GM19328 (cell line): ENCODE results near the gene MARF1.
"Not testable (repeated sequence)": the region's sequence is repeated elsewhere in the genome, so short reads cannot be mapped to it uniquely, and the experiment has no call there.

Experiments
- ATAC-seq: cut with Tn5 transposase; IDR thresholded peaks from one replicate; pipeline ENCODE4 v1.9.1; 2021; ENCODE audit warnings: mild to moderate bottlenecking, moderate library complexity; ENCODE audit not compliant: unreplicated experiment

The MARF1 gene

GRCh38 chr16:15652293-15653001, 9.5 kb upstream of the MARF1 start:
- ATAC-seq = no peak

- ATAC-seq = no peak
Observed at GRCh38 chr16:15650698-15651171, 7.8 kb upstream of the MARF1 start.

DNA sequence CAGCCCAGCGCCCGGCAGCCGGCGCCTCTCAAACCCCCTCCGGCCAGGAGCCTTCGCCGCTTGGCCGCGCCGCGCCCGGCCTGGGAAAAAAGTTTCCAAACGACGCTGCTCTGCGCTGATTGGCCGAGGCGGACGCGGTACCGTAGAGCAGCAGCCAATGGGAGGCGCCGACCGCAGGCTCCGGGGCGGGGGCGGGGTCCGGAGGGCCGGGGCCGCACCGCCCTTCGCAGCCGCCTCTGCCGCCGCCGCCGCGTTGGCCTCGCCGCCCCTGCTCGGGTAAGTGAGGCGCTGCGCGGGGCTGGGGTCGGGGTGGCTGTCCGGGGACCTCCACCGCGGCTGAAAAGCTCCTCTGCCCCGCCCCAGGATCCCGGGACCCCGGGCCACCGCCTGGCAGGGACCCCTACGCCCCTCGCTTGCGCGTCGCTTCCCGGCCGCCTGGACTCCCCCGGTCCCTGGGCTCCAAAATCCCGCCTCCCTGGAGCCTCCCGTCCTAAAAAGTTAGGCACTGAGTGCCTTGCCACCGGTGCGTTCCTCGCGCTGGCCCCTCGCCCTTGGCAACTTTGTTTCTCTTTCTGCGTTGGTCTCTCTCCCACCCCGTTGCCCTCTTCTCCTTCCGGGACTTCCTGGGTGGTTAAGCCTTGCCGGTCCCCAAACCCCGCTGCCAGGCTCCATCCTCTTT, 7.2 kb upstream of the MARF1 start, which contains the start of gene NDE1:
Gene NDE1, plus strand, starts transcription at position 227 of the 679 bp plus-strand sequence. CDS start 14,534 bp downstream, outside the sequence.
- ATAC-seq = peak; percentile 78

- ATAC-seq = no peak
Observed at GRCh38 chr16:15649727-15650018, 6.7 kb upstream of the MARF1 start.

- not testable (repeated sequence) for ATAC-seq
Observed at GRCh38 chr16:15649311-15649710, 6.4 kb upstream of the MARF1 start.

- no peak for ATAC-seq
Observed at GRCh38 chr16:15648135-15648730, 5.3 kb upstream of the MARF1 start.

- ATAC-seq = no peak
Observed at GRCh38 chr16:15647294-15648014, 4.5 kb upstream of the MARF1 start.

DNA sequence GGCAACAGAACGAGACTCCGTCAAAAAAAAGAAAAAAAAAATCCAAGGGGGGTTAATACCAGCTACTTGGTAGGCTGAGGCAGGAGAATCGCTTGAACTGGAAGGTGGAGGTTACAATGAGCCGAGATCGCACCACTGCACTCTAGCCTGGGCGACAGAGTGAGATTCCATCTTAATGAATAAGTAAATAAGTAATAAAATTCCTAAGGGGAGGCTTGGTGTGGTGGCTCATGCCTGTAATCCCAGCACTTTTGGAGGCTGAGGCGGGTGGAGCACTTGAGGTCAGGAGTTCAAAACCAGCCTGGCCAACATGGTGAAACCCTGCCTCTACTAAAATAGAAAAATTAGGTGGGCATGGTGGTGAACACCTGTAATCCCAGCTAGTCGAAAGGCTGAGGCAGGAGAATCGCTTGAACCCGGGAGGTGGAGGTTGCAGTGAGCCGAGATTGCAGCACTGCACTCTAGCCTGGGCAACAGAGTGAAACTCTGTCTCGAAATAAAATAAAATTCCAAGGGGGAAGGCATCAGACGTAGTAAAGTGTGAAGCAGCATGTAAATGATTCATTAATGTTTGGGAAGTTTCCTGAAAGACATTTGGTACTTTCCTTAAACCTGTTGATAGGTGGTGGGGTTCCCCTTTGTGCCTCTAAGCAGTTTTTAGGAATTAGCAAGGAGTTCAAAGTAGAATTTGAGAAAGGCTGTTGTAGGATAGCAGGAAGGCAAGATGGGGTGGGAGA, 3.8 kb upstream of the MARF1 start:
- not testable (repeated sequence) for ATAC-seq

- ATAC-seq = not testable (repeated sequence)
Observed at GRCh38 chr16:15644962-15645465, 2.1 kb upstream of the MARF1 start.

DNA sequence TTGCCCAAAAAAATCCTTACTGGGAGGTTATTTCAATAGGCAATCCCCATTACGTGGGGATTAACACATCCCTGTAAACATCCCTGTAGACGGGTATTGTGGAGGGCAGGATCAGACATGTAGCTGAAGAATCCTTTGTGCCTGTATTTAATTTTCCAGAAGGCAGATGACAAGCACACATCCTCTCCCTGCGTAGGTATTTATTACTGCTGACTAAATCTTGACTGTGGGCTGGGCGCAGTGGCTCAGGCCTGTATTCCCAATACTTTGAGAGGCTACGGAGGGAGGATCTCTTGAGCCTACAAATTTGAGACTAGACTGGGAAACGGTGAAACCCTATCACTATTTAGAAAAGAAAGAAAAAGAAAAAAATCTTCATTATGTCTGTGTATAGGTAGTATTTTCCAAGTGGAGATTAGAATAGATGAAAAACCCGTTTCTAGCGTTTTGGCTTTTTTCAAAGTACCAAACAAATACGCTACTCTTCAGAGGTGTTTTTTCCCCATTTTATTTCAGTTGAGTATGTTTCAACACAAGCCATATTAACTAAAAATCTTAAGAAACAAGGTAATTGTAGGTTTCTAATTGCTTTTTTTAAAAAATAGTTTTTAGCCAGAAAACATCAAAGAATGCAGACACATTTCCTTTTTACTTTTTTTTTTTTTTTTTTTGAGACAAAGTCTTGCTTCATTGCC, 1.5 kb upstream of the MARF1 start:
- ATAC-seq = no peak

DNA sequence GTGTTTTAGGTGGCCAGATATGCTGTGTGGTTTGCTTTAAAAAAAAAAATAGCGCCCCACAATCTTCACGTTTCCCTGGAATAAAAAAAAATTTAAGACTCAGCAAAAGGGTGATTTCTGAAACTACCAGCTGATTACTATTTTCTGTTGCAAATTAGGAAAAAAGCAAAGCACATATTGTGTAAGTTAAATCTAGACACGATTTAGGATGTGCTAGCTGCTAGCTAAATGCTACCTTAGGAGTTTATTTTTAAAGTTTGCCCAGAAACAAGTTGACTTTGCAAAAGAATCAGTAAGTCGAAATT, 944 bp upstream of the MARF1 start:
- no peak for ATAC-seq

GRCh38 chr16:15642557-15643047, 352 bp downstream of the MARF1 start:
- ATAC-seq = peak; percentile 39

DNA sequence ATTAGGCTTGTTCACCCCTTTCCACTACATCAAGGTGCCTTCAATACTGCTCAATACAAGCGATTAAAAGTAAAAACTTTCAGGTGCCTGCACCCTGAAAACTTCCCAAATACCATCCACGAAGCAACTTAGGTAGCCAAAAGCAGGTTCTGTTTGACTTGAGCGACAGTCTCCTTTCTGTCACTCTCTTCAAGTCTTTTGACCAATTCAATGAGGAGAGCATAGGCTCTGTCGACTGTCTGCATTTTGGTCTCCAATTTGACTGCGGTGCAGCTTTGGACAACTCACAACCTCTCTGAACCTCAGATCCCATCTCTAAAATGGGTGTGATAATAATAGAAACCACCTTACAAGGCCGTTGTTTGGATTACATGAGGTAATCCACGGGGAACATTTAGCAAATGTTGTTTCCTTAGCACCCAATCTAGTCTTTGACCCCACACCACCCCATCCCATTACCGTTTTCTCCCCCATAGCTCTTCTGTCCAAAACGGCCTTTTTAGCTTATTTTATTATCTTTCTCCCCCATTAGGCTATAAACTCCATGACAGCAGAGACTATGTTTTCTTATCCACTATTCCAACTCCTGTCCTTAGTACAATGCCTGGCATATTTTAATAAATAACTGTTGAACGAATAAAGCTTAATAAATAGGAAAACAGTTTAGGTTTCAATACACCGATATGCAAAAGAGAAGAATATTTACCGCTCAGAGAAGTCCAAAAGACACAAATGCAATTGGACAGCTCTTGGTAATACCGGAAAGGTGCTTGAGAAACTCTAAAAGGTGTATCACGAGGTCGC, 999 bp downstream of the MARF1 start:
- no peak for ATAC-seq

DNA sequence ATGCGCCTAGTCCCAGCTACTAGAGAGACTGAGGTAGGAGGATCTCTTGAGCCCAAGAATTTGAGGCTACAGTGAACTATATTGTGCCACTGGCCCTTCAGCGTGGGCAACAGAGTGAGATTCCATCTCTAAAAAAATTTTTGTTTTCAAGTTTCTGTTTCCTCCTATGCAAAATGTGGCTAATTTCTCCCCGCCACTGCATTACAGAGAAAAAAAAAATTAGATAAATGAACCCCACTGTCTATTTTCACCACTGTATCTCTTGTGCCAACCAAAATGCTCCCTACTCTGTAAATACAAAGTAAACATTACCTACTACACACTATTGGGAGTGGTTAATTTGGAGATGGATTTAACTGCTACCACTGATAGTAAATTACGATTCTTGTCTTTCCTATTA, 2.0 kb downstream of the MARF1 start:
- no peak for ATAC-seq

GRCh38 chr16:15639061-15639568, 3.8 kb downstream of the MARF1 start:
- ATAC-seq = no peak

GRCh38 chr16:15636392-15636873, 6.5 kb downstream of the MARF1 start:
- no peak for ATAC-seq

- no peak for ATAC-seq
Observed at GRCh38 chr16:15635926-15636325, 7.0 kb downstream of the MARF1 start.

DNA sequence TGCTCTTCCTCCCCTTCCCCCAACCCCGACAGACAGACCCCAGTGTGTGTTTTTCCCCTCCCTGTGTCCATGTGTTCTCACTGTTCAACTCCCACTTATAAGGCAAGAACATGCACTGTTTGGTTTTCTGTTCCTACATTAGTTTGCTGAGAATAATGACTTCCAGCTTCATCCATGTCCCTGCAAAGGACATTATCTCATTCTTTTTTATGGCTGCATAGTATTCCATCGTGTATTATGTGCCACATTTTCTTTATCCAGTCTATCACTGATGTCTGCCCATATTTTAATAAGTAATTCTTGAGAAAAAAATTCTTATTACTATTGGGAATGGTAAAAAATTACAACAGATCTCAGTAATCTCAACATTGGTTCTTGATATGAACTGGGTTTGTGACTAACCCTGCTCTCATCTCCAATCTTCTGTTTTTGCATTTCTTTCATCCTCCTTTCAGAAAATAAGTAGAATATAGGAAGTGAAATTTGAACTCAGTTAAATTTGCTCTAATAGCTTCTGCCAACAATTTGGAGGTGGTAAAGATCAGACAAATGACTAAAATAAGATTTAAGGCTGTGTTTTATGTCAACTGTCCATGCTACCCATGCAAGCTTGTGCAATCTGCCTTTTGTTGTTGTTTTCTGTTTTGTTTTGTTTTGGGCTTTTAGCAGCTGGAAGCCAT, 11.1 kb downstream of the MARF1 start:
- no peak for ATAC-seq
